Hematopoietic multipotent progenitor cell (in vitro differentiated cells): Measurements from ENCODE around the gene ZNF813. TPM values are rescaled to one million over a fixed set of nuclear protein-coding genes. Genes with fewer than 3 reads are reported as not detected.
A peak's percentile ranks its signal among the peaks of the same experiment; 100 is the strongest.
"Not testable (repeated sequence)": the region's sequence is repeated elsewhere in the genome, so short reads cannot be mapped to it uniquely, and the experiment has no call there.

ENCODE experiments used
- DNase-seq, 3 donors: peaks; one replicate each; pipeline ENCODE4 v3.0.0-alpha.2; 2011 to 2015; ENCODE audit warnings: low read depth in 2 of 3, low spot score in 2 of 3
- total RNA-seq: library from RNA; depleted of rRNA; stranded (reverse); fragments of >200 nt; gene quantifications from one replicate; pipeline ENCODE4 v1.2.3, GENCODE V29; 2012

ZNF813 gene
- total RNA-seq: 2.2 TPM

GRCh38 chr19:53467485-53468262, at the start of gene ZNF813:
Gene ZNF813 (plus strand): TSS chr19:53467733. CDS start chr19:53483823, 16,090 bp downstream.
- DNase-seq: peak; percentile 86 to 94 (median 94)

DNA sequence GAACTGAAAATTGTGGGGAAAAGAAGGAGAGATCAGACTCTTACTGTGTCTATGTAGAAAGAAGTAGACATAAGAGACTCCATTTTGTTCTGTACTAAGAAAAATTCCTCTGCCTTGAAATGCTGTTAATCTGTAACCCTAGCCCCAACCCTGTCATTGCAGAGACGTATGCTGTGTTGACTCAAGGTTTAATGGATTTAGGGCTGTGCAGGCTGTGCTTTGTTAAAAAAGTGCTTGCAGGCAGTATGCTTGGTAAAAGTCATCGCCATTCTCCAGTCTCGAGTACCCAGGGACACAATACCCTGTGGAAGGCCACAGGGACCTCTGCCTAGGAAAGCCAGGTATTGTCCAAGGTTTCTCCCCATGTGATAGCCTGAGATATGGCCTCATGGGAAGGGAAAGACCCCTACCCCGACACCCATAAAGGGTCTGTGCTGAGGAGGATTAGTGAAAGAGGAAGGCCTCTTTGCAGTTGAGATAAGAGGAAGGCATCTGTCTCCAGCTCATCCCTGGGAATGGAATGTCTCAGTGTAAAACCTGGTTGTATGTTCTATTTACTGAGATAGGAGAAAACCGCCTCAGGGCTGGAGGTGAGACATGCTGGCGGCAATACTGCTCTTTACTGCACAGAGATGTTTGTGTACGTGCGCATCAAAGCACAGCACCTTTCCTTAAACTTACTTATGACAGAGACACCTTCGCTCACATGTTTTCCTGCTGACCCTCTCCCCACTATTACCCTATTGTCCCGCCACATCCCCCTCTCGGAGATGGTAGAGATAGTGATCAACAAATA, 46.8 kb upstream of the ZNF813 start:
- not testable (repeated sequence) for DNase-seq

- no peak for DNase-seq
Observed at GRCh38 chr19:53422551-53422950, 45.0 kb upstream of the ZNF813 start.

- DNase-seq: not testable (repeated sequence)
Observed at GRCh38 chr19:53423074-53423473, 44.5 kb upstream of the ZNF813 start.

DNA sequence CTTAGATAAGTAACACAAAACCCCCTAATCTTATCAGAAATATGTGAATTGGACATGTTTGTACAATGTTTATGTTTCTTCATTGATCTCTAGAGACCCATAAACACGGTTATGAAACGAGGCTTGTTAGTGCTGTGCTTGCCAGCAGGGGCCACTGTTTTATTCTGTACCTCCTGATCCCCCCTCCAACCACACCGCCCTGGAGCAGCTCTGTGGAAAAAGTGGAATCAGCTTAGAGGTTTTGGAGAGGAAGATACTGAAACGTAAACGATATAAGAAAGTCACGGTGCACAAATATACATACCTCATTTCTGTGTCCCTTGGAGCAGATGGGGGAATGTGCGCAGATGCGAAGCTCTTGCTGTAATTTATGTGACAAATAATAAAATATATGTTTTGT, 43.9 kb upstream of the ZNF813 start:
- peak in 1 of 3 donors; percentile 33 for DNase-seq

DNA sequence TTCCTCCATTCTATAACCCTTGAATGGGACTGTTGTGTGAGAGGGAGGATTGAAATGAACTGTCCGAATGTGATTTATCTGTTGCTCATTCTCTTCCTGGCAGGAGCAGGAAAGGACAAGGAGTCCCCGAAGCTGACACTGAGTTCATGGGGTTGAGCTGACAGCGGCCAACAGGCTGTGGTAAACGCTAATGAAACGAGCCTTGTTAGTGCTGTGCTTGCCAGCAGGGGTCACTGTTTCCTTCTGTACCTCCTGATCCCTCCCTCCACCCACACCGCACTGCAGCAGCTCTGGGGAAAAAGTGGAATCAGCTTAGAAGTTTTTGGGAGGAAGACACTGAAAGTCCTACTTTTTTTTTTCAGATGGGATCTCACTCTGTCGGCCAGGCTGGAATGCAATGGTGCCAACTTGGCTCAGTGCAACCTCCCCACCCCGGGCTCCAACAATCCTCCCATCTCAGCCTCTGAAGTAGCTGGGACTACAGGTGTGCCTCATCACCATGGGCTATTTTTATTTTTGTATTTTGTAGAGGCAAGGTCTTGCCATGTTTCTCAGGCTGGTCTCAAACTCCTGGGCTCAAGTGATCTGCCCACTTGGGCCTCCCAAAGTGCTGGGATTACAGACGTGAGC, 42.5 kb upstream of the ZNF813 start:
- peak; percentile 43 to 79 (median 73) for DNase-seq

DNA sequence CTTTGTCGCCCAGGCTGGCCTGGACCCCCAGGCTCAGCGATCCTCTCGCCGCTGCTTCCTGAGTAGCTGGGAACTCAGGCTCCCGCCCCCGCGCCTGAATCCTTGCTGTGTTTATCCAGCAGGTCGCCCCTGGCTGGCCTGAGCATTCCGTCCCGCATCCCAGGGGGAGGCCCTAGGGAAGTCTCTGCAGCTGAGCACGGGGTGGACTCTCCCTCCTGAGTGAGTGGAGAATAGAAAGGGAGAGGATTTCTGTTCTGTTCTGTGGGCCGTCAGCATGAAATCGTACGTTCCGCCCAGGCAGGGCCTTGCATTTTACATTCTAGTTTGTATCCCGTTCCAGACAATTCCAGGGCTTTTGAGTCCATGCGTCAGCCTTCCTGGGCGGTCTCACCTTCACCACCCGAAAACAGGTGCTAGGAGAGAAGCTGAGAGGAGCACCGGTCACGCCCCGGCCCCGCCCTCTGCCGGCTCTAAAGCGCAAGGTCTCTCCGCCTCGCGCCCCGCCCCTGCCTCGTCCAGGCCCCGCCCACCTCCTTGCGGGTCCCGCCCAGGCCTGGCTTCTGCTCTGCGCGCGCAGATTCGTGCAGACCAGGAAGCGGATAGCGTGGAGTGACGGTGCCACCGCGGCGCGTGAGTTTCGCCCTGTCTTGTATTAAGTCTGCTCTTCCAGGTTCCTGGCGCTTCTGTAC, 36.0 kb upstream of the ZNF813 start, which contains the start of gene ZNF761:
ZNF761 (plus strand) TSS at position 586 of the 689 bp plus-strand sequence. CDS start 15,285 bp downstream, outside the sequence.
- peak; percentile 91 to 94 (median 93) for DNase-seq

GRCh38 chr19:53432088-53432661, 35.4 kb upstream of the ZNF813 start:
- peak in 2 of 3 donors; percentile 3 to 5 for DNase-seq

DNA sequence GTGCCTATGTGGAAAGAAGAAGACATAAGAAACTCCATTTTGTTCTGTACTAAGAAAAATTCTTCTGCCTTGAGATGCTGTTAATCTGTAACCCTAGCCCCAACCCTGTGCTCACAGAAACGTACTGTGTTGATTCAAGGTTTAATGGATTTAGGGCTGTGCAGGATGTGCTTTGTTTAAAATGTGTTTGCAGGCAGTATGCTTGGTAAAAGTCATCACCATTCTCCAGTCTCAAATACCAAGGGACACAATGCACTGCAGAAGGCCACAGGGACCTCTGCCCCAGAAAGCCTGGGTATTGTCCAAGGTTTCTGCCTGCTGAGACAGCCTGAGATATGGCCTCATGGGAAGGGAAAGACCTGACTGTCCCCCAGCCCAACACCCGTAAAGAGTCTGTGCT, 23.7 kb upstream of the ZNF813 start:
- not testable (repeated sequence) for DNase-seq

DNA sequence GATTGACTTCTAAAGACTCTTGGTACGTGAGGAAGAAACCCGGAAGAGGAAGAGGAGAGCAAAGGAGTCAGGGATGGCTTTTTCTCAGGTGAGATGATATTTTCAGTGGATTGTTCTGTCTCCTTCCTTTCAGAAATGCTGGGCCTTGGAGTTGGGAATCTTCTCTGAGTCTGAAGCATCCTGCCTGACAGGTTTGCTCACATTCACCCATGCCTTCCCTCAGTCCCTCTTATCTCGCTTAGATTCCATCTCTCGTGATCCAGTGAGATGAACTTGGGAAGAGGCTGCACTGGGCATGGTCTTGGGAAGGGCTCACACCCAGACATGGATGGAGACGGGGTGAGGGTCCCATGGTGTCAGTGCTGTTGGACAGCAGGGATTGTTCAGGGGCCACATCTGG, 20.3 kb upstream of the ZNF813 start:
- not testable (repeated sequence) for DNase-seq

DNA sequence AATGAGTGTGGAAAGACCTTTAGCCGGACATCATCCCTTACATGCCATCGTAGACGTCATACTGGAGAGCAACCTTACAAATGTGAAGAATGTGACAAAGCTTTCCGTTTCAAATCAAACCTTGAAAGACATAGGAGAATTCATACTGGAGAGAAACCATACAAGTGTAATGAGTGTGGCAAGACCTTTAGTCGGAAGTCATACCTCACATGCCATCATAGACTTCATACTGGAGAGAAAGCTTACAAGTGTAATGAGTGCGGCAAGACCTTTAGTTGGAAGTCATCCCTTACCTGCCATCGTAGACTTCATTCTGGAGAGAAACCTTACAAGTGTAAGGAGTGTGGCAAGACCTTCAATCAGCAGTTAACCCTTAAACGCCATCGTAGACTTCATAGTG, 11.7 kb upstream of the ZNF813 start:
- no peak for DNase-seq

DNA sequence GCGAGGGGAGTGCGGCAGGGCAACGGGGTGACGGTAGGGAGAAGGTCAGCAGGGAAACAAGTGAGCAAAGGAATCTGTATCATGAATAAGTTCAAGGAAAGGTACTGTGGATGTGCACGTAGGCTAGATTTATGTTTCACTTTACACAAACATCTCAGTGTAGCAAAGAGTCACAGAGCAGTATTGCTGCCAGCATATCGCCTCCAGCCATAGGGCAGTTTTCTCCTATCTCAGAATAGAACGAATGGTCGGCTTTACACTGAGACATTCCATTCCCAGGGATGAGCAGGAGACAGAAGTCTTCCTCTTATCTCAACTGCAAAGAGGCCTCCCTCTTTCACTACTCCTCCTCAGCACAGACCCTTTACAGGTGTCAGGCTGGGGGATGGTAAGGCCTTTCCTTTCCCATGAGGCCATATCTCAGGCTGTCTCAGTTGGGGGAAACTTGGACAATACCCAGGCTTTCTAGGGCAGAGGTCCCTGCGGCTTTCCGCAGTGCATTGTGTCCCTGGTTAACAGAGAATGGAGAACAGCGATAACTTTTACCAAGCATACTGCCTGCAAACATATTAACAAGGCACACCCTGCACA, 7.3 kb upstream of the ZNF813 start:
- not testable (repeated sequence) for DNase-seq

GRCh38 chr19:53461866-53462265, 5.7 kb upstream of the ZNF813 start:
- DNase-seq: no peak

- DNase-seq: no peak
Observed at GRCh38 chr19:53462861-53463260, 4.7 kb upstream of the ZNF813 start.

- DNase-seq: peak in 2 of 3 donors; percentile 44 to 50
Observed at GRCh38 chr19:53463263-53463662, 4.3 kb upstream of the ZNF813 start.

DNA sequence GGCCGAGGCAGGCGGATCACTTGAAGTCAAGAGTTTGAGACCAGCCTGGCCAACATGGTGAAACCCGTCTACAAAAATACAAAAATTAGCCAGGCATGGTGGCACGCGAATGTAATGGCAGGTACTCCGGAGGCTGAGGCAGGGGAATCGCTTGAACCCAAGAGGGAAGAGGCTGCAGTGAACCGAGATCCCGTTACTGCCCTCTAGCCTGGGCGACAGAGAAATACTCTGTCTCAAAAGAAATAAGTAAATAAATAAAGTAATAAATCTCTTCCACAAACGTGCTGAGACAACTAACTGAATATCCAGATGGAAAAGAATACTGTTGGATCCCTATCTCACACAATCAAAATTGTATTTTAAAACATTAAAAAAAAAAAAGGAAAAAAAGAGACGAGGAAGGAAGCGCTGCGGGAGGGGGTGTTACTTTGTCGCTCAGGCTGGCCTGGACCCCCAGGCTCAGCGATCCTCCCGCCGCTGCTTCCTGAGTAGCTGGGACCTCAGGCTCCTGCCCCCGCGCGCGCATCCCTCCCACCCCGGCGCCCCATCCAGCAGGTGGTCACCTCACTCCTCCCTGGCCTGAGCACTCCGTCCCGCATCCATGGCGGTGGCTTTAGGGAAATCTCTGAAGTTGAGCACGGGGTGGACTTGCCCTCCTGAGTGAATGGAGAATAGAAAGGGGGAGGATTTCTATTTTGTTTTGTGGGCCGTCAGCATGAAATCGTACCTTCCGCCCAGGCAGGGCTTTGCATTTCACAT, 628 bp upstream of the ZNF813 start:
- peak in 1 of 3 donors; percentile 9 for DNase-seq

GRCh38 chr19:53468628-53469027, 1.1 kb downstream of the ZNF813 start:
- not testable (repeated sequence) for DNase-seq

DNA sequence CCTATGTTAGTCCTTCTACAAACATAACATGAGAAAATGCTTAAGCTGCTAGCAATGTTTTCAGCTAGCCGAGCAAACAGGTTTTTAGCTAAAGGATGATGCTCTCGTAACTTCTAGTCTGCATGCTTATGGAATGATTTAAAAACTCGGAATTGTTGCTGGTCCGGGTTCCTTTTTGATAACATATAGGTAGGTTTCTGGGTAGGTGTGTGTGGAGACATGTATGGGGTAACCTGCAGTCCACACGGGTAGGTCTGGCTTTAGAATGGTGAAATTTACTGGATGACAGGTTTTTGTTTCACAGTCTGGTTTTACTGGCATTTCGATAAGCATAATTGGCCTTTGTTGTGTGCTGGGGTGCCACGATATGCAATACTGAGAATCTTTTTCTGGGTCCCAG, 4.4 kb downstream of the ZNF813 start:
- DNase-seq: no peak

- DNase-seq: peak in 2 of 3 donors; percentile 57 to 82
Observed at GRCh38 chr19:53474832-53475231, 7.3 kb downstream of the ZNF813 start.
